Epithelial cell of proximal tubule (primary cell): ENCODE measurements around the gene OR56A1. TPM values are rescaled to one million over a fixed set of nuclear protein-coding genes. Genes with fewer than 3 reads are reported as not detected.

Experiments
- DNase-seq: peaks from one replicate; pipeline ENCODE4 v3.0.0-alpha.2; 2011; ENCODE audit warnings: low read depth
- H3K4me3 ChIP-seq: 2 replicates; pipeline ENCODE4 v1.5.1; 2011; ENCODE audit warnings: low read depth, mild to moderate bottlenecking, low read length
- total RNA-seq: library from RNA; depleted of rRNA; stranded (reverse); fragments of >200 nt; gene quantifications from 2 replicates; pipeline ENCODE4 v1.2.3, GENCODE V29; 2015
- TF ChIP-seq, protein P1 (sequence below): conservative IDR thresholded peaks from 2 replicates; pipeline ENCODE4 v1.5.1; 2012; ENCODE audit warnings: low read depth, mild to moderate bottlenecking, low read length

OR56A1 gene
- total RNA-seq, 1 donor from 2014 or later: not detected

DNA sequence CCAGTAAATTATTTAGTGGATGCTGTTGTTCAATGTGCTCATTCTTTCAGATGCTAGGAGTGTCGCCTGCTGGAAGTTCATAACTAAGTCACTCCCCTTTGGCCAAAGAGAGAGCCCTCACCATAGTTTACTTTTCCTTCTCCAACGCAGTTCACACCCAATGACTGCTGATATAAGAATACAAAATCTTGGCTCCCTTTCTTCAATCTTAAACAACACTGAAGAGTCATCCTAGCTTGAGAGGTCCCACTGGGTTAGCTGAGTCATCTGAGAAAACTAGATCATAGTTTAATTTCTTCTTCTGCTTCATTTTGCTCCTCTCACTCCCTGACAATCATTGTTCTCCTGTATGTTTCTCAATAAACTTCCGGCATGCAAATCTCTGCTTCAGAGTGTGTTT, 38.4 kb downstream of the OR56A1 start:
- no peak overlapping the region for H3K4me3 ChIP-seq
- TF ChIP-seq, protein P1, sequence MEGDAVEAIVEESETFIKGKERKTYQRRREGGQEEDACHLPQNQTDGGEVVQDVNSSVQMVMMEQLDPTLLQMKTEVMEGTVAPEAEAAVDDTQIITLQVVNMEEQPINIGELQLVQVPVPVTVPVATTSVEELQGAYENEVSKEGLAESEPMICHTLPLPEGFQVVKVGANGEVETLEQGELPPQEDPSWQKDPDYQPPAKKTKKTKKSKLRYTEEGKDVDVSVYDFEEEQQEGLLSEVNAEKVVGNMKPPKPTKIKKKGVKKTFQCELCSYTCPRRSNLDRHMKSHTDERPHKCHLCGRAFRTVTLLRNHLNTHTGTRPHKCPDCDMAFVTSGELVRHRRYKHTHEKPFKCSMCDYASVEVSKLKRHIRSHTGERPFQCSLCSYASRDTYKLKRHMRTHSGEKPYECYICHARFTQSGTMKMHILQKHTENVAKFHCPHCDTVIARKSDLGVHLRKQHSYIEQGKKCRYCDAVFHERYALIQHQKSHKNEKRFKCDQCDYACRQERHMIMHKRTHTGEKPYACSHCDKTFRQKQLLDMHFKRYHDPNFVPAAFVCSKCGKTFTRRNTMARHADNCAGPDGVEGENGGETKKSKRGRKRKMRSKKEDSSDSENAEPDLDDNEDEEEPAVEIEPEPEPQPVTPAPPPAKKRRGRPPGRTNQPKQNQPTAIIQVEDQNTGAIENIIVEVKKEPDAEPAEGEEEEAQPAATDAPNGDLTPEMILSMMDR: no peak
- DNase-seq: no peak

DNA sequence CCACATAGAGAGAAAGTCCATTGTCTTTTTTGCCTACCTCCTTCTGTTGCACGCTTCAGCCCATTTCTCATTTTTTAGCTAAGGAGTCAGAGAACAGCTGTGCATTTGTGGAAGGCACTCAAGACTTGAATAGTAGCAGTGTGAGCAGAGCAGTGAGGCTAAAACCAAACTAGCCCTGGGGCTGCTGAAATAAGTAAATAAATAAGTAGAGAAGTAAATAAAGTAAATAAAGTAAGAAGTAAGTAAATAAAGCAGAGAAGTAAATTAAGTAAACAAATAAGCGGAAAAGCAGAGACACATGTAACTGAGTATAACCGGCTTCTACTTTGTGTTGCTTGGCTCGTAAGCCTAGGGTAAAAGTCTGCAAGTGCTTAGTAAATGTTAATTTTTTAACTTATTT, 41.4 kb downstream of the OR56A1 start:
- no peak for DNase-seq
- H3K4me3 ChIP-seq: no peak overlapping the region
- TF ChIP-seq, protein P1: no peak

DNA sequence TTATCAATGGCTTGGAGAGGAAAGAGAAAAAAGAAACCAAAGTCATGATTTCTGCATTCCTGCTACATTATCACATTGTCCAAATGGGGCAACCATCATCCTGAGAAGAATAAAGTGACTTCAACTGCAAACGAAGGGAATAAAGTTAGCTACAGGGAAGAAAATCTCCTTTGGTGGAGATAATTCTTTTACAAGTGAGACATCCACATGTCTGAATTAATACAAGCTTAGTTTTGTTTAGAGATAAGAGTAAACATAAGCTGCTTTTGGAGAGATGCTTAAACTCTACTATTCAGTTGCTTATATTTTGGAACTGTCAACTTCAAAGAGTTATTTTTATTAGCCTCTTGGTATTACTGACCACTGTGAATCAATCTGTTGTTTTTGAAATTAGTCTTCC, 43.7 kb downstream of the OR56A1 start, which contains the start of gene OR52L1:
Gene OR52L1 (minus strand): TSS at position 101 of the 400 bp plus-strand sequence. CDS start 55 bp downstream, at position 46.
- H3K4me3 ChIP-seq: no peak within 1 kb of the TSS
- no peak for DNase-seq
- TF ChIP-seq, protein P1: no peak

DNA sequence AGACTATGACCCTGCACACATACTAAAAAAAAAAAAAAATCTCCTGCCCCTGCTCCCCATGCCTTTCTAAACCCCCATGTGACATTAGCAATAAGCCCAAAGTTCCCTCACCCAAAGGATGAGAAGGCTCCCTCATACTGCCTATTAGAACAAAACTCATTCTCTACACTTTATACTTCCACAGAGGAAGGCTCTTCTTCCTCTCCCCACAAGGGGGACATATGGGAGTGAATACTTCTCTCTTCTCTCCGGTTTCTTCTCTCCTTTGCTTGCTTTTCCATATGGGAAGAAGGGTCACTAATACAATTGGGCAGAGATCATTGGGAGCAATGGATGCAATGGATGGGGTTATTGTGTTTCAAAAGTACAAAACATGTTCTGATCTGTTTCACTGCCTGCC, 47.1 kb downstream of the OR56A1 start:
- TF ChIP-seq, protein P1: no peak
- H3K4me3 ChIP-seq: no peak overlapping the region
- no peak for DNase-seq

DNA sequence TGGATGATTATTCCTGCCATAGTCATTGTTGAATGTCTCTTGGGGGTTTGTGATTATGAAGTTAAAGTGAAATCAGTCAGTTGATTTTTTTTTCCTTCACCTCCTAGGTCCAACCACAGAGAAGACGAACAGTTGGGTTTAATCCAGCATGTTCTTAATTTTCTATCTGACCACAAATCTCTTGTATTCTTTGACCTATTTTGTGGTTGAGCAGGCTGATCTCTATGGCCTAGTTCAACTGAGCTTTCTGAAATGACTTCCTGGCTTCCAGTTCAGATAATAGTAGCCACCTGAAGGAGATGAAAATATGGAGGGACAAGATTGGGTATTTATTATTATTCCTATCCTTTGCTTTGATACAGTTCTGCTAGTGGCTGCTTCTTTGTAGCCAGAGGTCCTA, 57.0 kb downstream of the OR56A1 start:
- no peak for DNase-seq
- TF ChIP-seq, protein P1: no peak
- H3K4me3 ChIP-seq: no peak overlapping the region

Other genes with a start within 250 kb of the OR56A1 start
- not detected in 2 replicates for gene OR52N5, start 247.4 kb downstream of the OR56A1 start, total RNA-seq
- not detected in 2 replicates for gene OR52N1, start 239.5 kb downstream of the OR56A1 start, total RNA-seq
- gene OR52N2, start 221.8 kb downstream of the OR56A1 start, total RNA-seq: not detected in 2 replicates
- gene OR52E6, start 188.9 kb downstream of the OR56A1 start, total RNA-seq: not detected in 2 replicates
- gene OR52E8, start 173.1 kb downstream of the OR56A1 start, total RNA-seq: not detected in 2 replicates
- not detected in 2 replicates for gene OR52E4, start 150.1 kb downstream of the OR56A1 start, total RNA-seq
- gene OR52E5, start 137.6 kb downstream of the OR56A1 start, total RNA-seq: not detected in 2 replicates
- gene OR56A3, start 88.5 kb downstream of the OR56A1 start, total RNA-seq: not detected in 2 replicates
- gene OR56A5, start 62.3 kb downstream of the OR56A1 start, total RNA-seq: not detected in 2 replicates
- not detected in 2 replicates for gene OR52L1, start 43.8 kb downstream of the OR56A1 start, total RNA-seq
- gene OR56A4, start 23.8 kb downstream of the OR56A1 start, total RNA-seq: not detected in 2 replicates
- gene OR56B4, start 76.9 kb upstream of the OR56A1 start, total RNA-seq: not detected in 2 replicates
- not detected in 2 replicates for gene OR52B2, start 139.6 kb upstream of the OR56A1 start, total RNA-seq
- not detected in 2 replicates for gene OR52W1, start 168.5 kb upstream of the OR56A1 start, total RNA-seq
- gene C11orf42, start 174.8 kb upstream of the OR56A1 start, total RNA-seq: not detected in 2 replicates
- gene FHIP1B, start 203.9 kb upstream of the OR56A1 start, total RNA-seq: 9.6 and 15.6 TPM in 2 replicates
- gene CNGA4, start 208.3 kb upstream of the OR56A1 start, total RNA-seq: not detected in 2 replicates
- gene CCKBR, start 229.1 kb upstream of the OR56A1 start, total RNA-seq: not detected in 2 replicates